ENCODE results near the gene LTBR. TPM values are rescaled to one million over a fixed set of nuclear protein-coding genes. Genes with fewer than 3 reads are reported as not detected.
A peak's percentile ranks its signal among the peaks of the same experiment; 100 is the strongest.

The LTBR gene
- total RNA-seq, 2 experiments from 2014 or later, result 1.5 to 1.6 TPM

DNA sequence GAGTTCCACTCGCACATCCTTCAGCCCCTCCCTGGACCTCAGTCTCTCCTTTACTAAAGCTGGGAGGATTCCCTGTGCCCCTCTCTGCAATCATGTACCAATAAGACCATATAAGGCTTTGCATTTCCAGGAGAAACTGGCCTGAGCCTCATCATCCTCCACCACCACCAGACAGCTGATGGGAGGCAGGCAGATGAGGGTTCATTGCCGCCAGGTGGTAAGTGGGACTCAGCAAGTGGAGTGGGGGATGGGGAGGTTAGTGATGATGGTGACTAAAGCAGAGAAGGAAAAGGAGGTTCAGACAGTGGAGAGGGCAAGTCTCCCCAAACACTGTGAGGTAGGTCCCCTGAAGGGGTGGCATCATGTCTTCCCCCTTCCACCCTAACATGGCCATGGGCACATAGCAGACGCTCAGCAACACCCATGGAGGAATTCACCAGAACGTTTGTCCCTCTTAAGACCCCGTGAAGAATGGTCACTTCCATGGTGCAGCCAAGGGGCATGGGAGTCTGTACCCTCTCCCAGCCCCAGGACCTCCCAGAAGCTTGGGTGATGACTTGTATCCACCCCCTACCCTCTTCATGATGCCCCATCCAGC lies 37.6 kb upstream of the LTBR start:
- no peak for DNase-seq
- POLR2A ChIA-PET, result interaction anchor here (0.8 to 1.8 kb wide), 8 partner anchors 10 to 39 kb away, joined by 3 to 16 read pairs (median 4); partner anchors contain the start of gene SCNN1A
- Mint-ChIP-seq H3K9me3 (no peaks in the 10 kb centered on the region), H3K36me3 (ENCODE audit: low read depth) (peaks cover under 1% of the 10 kb centered on the region), H3K27ac (peak overlapping the region; percentile 30), H3K4me1 (ENCODE audit: low read depth) (peaks cover 49% of the 10 kb centered on the region), H3K4me3 (no peak overlapping the region), H3K27me3 (no peaks in the 10 kb centered on the region)
- intact Hi-C loops (cut with micrococcal nuclease), result no loop called here
- TF ChIP-seq, protein P1, sequence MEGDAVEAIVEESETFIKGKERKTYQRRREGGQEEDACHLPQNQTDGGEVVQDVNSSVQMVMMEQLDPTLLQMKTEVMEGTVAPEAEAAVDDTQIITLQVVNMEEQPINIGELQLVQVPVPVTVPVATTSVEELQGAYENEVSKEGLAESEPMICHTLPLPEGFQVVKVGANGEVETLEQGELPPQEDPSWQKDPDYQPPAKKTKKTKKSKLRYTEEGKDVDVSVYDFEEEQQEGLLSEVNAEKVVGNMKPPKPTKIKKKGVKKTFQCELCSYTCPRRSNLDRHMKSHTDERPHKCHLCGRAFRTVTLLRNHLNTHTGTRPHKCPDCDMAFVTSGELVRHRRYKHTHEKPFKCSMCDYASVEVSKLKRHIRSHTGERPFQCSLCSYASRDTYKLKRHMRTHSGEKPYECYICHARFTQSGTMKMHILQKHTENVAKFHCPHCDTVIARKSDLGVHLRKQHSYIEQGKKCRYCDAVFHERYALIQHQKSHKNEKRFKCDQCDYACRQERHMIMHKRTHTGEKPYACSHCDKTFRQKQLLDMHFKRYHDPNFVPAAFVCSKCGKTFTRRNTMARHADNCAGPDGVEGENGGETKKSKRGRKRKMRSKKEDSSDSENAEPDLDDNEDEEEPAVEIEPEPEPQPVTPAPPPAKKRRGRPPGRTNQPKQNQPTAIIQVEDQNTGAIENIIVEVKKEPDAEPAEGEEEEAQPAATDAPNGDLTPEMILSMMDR (IDR thresholded peaks at IDR 0.05), result no peak
- CTCF ChIA-PET, result interaction anchor here (0.9 to 2.6 kb wide), 8 partner anchors 10 to 119 kb away, joined by 3 to 18 read pairs (median 6); no protein-coding TSS in a partner anchor
- ATAC-seq, result no peak

DNA sequence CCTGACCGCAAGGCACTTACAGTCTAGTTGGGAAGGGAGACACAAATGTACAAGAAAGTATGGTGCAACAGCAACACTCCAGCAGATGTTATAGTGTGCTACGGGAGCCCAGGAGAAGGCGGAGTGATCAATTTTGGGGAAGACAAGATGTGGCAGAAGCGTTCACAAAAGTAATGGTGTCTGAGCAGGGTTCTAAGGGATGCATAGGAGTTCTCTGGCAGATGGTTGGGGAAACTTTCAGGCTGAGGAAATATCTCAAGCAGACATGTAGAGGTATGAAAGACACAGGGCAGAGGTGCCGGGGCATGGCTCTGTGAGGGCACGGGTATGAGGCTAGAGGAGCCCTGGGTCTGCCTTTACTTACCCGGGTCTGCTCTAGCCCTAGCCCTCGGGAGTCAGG lies 37.0 kb upstream of the LTBR start:
- Mint-ChIP-seq H3K27ac (peak overlapping the region; percentile 10), H3K4me1 (ENCODE audit: low read depth) (peaks cover 47% of the 10 kb centered on the region), H3K36me3 (ENCODE audit: low read depth) (no peaks in the 10 kb centered on the region), H3K4me3 (no peak overlapping the region), H3K9me3 (no peaks in the 10 kb centered on the region), H3K27me3 (no peaks in the 10 kb centered on the region)
- DNase-seq, result no peak
- TF ChIP-seq, protein P1 (IDR thresholded peaks at IDR 0.05), result no peak
- intact Hi-C loops (cut with micrococcal nuclease), result no loop called here
- CTCF ChIA-PET, result interaction anchor here (0.9 to 2.6 kb wide), 5 partner anchors 17 to 119 kb away, joined by 3 to 10 read pairs (median 8); no protein-coding TSS in a partner anchor
- no peak for ATAC-seq
- POLR2A ChIA-PET, result interaction anchor here (1.0 to 1.7 kb wide), 3 partner anchors 19 to 106 kb away, joined by 3 to 9 read pairs (median 3); partner anchors contain the start of gene SCNN1A

DNA sequence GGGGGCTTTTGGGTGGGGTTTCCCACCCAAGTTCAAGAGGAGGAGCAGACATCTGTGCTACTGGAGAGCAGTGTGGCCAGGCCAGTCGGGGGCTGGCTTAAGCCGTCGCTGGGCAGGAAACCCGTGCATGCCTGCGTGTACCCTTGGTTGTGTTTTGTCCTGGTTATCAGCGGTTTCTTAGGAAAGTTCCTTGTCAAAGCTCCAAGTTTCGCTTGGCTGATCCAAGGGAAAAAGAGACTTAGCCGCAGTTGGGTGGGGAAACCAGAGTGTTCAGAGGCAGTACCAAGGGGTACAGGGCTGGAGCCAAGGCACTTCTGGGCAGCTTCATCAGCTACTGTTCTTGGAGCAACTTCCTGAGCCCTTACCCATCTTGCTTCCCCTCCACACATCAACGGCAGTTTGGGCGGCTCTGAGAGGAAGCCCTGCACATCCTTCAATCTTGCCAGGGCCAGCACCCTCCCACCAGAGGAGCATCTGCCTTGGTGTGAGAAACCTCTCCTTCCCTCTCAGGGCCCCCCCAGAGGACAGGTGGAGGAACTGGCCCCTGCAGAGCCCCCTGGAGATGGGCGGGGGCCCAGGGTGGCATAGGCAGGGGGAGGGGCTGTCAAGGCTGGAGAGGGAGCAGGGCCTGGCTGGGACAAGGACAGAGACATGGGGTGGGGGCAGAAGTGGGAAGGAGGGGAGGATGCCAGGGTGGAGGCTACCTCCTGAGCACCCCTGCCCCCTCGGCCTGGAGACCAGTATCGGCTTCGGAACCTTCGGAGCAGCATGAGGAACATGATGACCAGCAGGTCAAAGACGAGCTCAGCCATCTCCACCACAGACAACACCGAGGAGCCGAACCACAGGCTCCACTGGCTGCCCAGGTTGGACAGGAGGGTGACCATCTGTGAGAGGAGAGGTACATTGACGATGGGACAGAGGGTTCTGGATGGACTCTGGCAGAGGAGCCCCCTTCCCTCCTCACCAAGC lies 36.3 kb upstream of the LTBR start:
- Mint-ChIP-seq H3K4me1 (ENCODE audit: low read depth) (peaks cover 39% of the 10 kb centered on the region), H3K4me3 (no peak overlapping the region), H3K27ac (peak overlapping the region; percentile 8), H3K36me3 (ENCODE audit: low read depth) (no peaks in the 10 kb centered on the region), H3K9me3 (no peaks in the 10 kb centered on the region), H3K27me3 (no peaks in the 10 kb centered on the region)
- intact Hi-C loops (cut with micrococcal nuclease), result no loop called here
- ChIA-PET POLR2A (interaction anchor here (0.6 to 1.2 kb wide), 5 partner anchors 11 to 105 kb away, joined by 3 read pairs; no protein-coding TSS in a partner anchor), CTCF (interaction anchor here (1.0 to 2.6 kb wide), 5 partner anchors 19 to 419 kb away, joined by 3 to 10 read pairs (median 3); no protein-coding TSS in a partner anchor)
- TF ChIP-seq, protein P1 (IDR thresholded peaks at IDR 0.05), result no peak
- DNase-seq, result no peak
- peak; percentile 10 for ATAC-seq

DNA sequence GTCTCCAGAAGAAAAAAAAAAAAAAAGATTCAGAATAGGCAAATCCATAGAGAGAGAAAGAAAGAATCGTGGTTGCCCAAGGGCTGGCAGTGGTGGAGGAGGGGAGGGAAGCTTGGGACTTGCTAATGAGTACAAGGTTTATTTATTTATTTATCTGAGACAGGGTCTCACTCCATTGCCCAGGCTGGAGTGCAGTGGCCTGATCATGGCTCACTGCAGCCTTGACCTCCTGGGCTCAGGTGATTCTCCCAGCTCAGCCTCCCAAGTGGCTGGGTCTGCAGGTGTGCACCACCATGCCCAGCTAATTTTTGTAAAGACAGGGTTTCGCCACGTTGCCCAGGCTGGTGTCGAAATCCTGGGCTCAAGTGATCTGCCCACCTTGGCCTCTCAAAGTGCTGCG lies 32.3 kb upstream of the LTBR start:
- no peaks in the 10 kb centered on the region for H3K36me3 Mint-ChIP-seq (ENCODE audit: low read depth)
- CTCF ChIA-PET, result interaction anchor here (0.9 to 1.8 kb wide), 3 partner anchors 11 to 114 kb away, joined by 3 to 5 read pairs (median 4); no protein-coding TSS in a partner anchor

More for the DNA sequence above, 32.3 kb upstream of the LTBR start:
- H3K27ac Mint-ChIP-seq, result no peak overlapping the region
- H3K27me3 Mint-ChIP-seq, result no peaks in the 10 kb centered on the region
- intact Hi-C loops (cut with micrococcal nuclease), result no loop called here
- H3K4me1 Mint-ChIP-seq (ENCODE audit: low read depth), result peaks cover 17% of the 10 kb centered on the region
- no peaks in the 10 kb centered on the region for H3K9me3 Mint-ChIP-seq
- TF ChIP-seq, protein P1 (IDR thresholded peaks at IDR 0.05), result no peak
- ATAC-seq (no peak), DNase-seq (no peak)
- no peak overlapping the region for H3K4me3 Mint-ChIP-seq
- POLR2A ChIA-PET, result interaction anchor here (0.6 to 1.3 kb wide), 3 partner anchors 12 to 32 kb away, joined by 3 to 4 read pairs (median 4); no protein-coding TSS in a partner anchor

Measured in activated CD8-positive, alpha-beta T cell treated with anti-CD3 and anti-CD28 coated beads for 36 hours (primary cell).